NT2/D1 (cell line): ENCODE results near the gene RMRP.

Experiments
- SUZ12 ChIP-seq: IDR thresholded peaks from 2 replicates; pipeline ENCODE4 v1.6.1; 2011; ENCODE audit not compliant: insufficient read length, insufficient read depth; ENCODE audit errors: extremely low read depth
- YY1 ChIP-seq: IDR thresholded peaks from 2 replicates; pipeline ENCODE4 v1.6.1; 2011; ENCODE audit not compliant: insufficient read length, insufficient read depth
- ZNF274 ChIP-seq: IDR thresholded peaks from 2 replicates; pipeline ENCODE4 v1.6.1; 2011; ENCODE audit warnings: mild to moderate bottlenecking, low read depth, low read length

- no peak for TF ChIP-seq YY1
- TF ChIP-seq ZNF274, result no peak
- TF ChIP-seq SUZ12, result no peak
These were observed 43.1 kb upstream of the RMRP start for GRCh38 chr9:35700942-35701341.
